Upper lobe of right lung (tissue), 1 donor: ENCODE measurements around the gene SARDH. TPM values are rescaled to one million over a fixed set of nuclear protein-coding genes. Genes with fewer than 3 reads are reported as not detected.
"Not testable (repeated sequence)": the region's sequence is repeated elsewhere in the genome, so short reads cannot be mapped to it uniquely, and the experiment has no call there.

Experiments
- ATAC-seq: fragments of 200-7000 bp; cut with Tn5 transposase; one replicate; pipeline ENCODE4 v1.9.1; 2020; ENCODE audit warnings: mild to moderate bottlenecking, moderate library complexity
- DNase-seq: peaks from one replicate; pipeline ENCODE4 v3.0.0-alpha.2; 2020
- H3K27ac ChIP-seq: fragments of 200-600 bp; one replicate; pipeline ENCODE4 v1.8.0; 2022
- H3K27me3 ChIP-seq: fragments of 200-600 bp; one replicate; pipeline ENCODE4 v1.8.0; 2022; ENCODE audit warnings: mild to moderate bottlenecking
- H3K36me3 ChIP-seq: fragments of 200-600 bp; one replicate; pipeline ENCODE4 v1.8.0; 2022
- H3K4me1 ChIP-seq: fragments of 200-600 bp; one replicate; pipeline ENCODE4 v1.8.0; 2022
- H3K4me3 ChIP-seq: fragments of 200-600 bp; one replicate; pipeline ENCODE4 v1.8.0; 2022; ENCODE audit warnings: mild to moderate bottlenecking
- H3K9me3 ChIP-seq: fragments of 200-600 bp; one replicate; pipeline ENCODE4 v1.8.0; 2022
- intact Hi-C: fragments of 100-400 bp; cut with DNase I; formaldehyde crosslinking; loops from one replicate; pipeline ENCODE4 v1.11.0; 2022
- total RNA-seq: library from RNA; stranded (reverse); fragmentation: NEBNext Ultra II Directional; extraction: Animal tissue kit (Norgen Biotek cat#: 25700); gene quantifications from one replicate; pipeline ENCODE4 v1.2.1, GENCODE V29; 2021
- TF ChIP-seq, protein P1 (sequence below): fragments of 200-600 bp; IDR thresholded peaks from one replicate; pipeline ENCODE4 v1.8.0; 2022; ENCODE audit warnings: antibody characterized with exemption
- donor health status: DM: no; HTN: yes; CAD: no; lungs with severe emphysema.

The SARDH gene
- total RNA-seq, 1 donor from 2014 or later = 6.8 TPM

DNA sequence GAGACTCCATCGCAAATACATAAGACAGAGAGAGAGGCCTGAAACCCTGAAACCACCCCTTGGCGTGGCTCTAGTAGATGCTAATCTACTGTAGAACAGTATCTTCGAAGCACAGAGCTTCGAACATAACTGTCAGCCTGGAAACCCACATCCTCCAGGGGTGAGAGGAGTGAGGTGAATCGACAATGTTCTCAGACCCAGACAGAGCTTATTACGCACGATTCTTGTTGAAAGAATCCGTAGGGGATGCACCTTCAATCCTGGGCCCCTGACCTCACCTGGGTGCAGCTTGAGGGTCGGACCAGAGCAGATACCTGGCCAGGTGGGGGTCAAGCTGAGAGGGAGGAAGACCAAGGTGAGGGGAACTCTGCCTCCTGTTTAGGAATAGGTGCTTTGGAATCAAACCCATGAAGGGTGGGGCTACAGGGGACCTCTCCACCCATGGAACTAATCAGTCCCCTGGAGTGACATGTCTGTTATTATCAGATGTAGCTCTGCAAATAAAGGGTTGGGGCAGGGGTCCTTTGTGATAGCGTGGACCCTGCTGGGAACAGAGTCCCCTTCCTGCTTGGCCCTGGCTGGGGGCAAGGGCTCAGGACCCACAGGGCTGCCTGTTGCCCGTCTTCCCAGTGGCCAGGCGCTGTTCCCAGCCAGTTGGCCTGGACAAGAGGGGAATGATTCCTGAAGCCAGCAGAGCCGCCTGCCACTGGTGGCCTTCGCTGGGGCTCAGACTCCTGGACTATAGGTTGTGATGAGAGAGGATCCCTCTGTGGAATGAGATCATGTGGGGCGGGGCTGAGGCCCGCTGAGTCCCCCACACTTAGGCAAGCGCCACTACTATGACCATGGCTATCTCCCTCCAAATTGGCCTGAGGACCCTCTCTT lies 60.8 kb downstream of the SARDH start:
- no peak overlapping the region for H3K4me3 ChIP-seq
- no peaks in the 10 kb centered on the region for H3K9me3 ChIP-seq
- DNase-seq (no peak), ATAC-seq (no peak)
- intact Hi-C loops = no loop called here
- no peaks in the 10 kb centered on the region for H3K27me3 ChIP-seq
- peak overlapping the region; percentile 55 for H3K27ac ChIP-seq
- TF ChIP-seq, protein P1, sequence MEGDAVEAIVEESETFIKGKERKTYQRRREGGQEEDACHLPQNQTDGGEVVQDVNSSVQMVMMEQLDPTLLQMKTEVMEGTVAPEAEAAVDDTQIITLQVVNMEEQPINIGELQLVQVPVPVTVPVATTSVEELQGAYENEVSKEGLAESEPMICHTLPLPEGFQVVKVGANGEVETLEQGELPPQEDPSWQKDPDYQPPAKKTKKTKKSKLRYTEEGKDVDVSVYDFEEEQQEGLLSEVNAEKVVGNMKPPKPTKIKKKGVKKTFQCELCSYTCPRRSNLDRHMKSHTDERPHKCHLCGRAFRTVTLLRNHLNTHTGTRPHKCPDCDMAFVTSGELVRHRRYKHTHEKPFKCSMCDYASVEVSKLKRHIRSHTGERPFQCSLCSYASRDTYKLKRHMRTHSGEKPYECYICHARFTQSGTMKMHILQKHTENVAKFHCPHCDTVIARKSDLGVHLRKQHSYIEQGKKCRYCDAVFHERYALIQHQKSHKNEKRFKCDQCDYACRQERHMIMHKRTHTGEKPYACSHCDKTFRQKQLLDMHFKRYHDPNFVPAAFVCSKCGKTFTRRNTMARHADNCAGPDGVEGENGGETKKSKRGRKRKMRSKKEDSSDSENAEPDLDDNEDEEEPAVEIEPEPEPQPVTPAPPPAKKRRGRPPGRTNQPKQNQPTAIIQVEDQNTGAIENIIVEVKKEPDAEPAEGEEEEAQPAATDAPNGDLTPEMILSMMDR = no peak
- H3K4me1 ChIP-seq = peaks cover 10% of the 10 kb centered on the region
- no peaks in the 10 kb centered on the region for H3K36me3 ChIP-seq

DNA sequence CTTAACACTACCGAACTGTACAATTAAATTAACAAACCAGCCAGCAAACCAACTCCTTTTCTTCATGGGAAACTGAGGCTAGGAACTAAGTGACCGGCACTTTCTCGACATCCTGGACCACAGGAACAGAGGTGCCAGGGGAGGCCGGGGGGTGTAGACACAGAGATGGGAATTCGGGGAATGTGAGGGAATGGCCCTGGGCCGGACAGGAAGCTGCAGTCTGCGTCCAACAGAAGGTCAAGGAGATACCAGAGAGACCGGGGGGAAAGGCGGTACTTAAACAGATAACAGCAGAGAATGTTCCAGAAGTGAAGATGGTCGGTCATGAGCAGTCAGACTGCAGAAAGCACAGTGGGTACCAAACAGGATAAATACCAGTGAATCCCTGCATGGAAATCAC lies 61.7 kb downstream of the SARDH start:
- Histone ChIP-seq H3K9me3 (no peaks in the 10 kb centered on the region), H3K4me3 (no peak overlapping the region), H3K27me3 (no peaks in the 10 kb centered on the region), H3K36me3 (no peaks in the 10 kb centered on the region), H3K27ac (no peak overlapping the region), H3K4me1 (peaks cover 10% of the 10 kb centered on the region)
- DNase-seq (no peak), ATAC-seq (no peak)
- TF ChIP-seq, protein P1 = no peak
- intact Hi-C loops = no loop called here

DNA sequence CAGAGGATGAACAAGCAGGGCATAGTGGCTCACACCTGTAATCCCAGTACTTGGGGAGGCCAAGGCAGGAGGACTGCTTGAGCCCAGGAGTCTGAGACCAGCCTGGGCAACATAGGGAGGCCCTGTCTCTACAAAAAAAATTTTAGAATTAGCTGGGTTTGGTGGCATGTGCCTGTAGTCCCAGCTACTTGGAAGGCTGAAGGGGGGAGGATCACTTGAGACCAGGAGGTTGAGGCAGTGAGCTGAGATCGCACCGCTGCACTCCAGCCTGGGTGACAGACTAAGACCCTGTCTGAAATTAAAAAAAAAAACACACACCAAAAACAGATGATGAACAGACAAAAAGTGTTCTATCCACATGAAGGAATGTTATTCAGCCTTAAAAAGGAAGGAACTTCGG lies 62.4 kb downstream of the SARDH start:
- intact Hi-C loops, DNase-seq, H3K27ac ChIP-seq, H3K9me3 ChIP-seq, H3K4me3 ChIP-seq, H3K27me3 ChIP-seq, H3K36me3 ChIP-seq, ATAC-seq: not testable (repeated sequence)
- H3K4me1 ChIP-seq = peaks cover 10% of the 10 kb centered on the region

DNA sequence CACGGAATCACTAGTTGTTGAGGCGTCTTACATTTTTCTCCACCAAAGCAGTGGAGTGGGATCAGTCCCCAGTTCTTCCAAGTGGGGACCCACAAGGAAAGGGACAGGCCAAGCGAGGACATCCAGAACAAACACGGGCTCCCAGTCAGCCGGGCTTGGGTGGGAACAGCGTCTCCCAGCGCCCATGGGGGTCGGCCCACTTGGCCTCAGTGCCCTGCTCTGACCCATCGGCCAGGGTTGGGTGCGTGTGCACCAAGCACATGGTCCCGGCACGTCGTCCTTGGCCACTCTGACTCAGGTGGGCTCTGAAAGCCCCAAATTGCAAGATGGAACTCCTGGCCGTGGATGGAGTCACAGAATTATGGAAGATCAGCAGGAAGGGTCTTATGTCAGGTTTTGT lies 64.1 kb downstream of the SARDH start:
- intact Hi-C loops = no loop called here
- no peaks in the 10 kb centered on the region for H3K9me3 ChIP-seq
- no peak overlapping the region for H3K27ac ChIP-seq
- no peak overlapping the region for H3K4me3 ChIP-seq
- H3K36me3 ChIP-seq = no peaks in the 10 kb centered on the region
- TF ChIP-seq, protein P1 = no peak
- ATAC-seq (no peak), DNase-seq (no peak)
- peaks cover 8% of the 10 kb centered on the region for H3K4me1 ChIP-seq
- no peaks in the 10 kb centered on the region for H3K27me3 ChIP-seq

DNA sequence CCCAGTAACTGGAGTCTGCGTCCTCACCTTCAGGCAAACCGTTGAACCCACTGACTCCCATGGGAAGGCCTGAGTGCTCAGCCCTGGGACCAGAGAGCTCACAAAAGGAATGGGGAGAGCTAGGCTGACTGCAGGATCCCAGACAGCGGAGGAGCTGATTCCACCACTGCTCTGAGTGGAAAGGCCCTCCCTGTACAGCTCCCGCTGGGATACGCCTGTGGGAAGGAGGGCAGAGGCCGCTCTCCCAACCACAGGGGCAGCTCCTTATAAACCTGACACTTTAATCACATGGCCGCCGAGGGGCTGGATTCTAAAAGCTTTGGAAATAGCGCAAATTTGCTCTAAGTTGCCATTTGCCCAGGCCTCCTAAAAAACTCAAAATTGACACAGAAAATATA lies 64.9 kb downstream of the SARDH start:
- Histone ChIP-seq H3K36me3 (no peaks in the 10 kb centered on the region), H3K9me3 (no peaks in the 10 kb centered on the region), H3K27me3 (no peaks in the 10 kb centered on the region), H3K4me1 (peaks cover 8% of the 10 kb centered on the region), H3K27ac (no peak overlapping the region), H3K4me3 (no peak overlapping the region)
- ATAC-seq (no peak), DNase-seq (no peak)
- TF ChIP-seq, protein P1 = no peak
- intact Hi-C loops = no loop called here

DNA sequence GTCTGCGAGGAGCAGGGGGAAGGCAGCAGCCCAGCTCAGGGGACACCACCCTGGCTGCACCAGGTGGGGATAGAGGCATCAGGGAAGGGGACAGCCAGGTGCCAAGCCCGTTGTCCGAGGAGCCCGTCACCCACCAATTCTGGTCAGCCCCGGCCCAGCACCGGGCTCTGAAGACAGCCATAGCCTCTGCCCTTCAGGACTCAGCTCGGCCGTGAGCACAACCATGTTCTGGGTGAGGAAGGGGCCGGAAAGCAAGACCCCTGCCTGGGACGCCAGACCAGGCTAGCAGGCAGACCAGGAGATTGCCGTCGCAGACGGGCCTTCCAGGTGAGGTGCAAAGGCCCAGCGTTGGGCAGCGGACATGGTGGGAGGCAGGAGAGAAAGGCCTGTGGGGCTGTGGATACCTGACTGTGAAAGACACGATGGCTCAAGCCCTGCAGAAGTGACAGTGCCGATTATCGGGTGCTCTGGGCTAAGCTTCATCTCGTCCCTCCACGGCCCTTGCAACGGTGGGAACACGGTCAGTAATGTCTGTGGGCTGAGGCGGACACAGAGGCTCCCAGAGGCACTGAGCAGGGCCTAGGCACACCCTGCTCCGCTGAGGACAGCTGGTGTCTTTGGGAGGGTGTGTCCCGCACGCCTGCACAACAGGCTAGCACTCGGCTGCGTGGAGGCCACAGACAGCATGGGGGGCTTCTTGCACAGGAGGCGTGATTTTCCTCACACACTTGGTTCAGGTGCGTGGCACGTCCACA lies 65.5 kb downstream of the SARDH start:
- ATAC-seq (no peak), DNase-seq (no peak)
- Histone ChIP-seq H3K4me3 (no peak overlapping the region), H3K27ac (no peak overlapping the region), H3K4me1 (peaks cover 8% of the 10 kb centered on the region), H3K27me3 (no peaks in the 10 kb centered on the region), H3K36me3 (no peaks in the 10 kb centered on the region), H3K9me3 (no peaks in the 10 kb centered on the region)
- TF ChIP-seq, protein P1 = no peak
- intact Hi-C loops = no loop called here
